ENCODE data around the gene ZNF69. TPM values are rescaled to one million over a fixed set of nuclear protein-coding genes. Genes with fewer than 3 reads are reported as not detected.
"Not testable (repeated sequence)": the region's sequence is repeated elsewhere in the genome, so short reads cannot be mapped to it uniquely, and the experiment has no call there.

ZNF69 gene
- total and polyA plus RNA-seq, 2 of the 13 experiments (the other 11 are each of a cell fraction or from before 2014, with no cell fraction given) = 9.6 to 21.0 TPM

- TF ChIP-seq CSRNP2 (CRISPR knock-in tag; conservative IDR thresholded peaks at IDR 0.05; ENCODE audit: low read depth) = no peak
- no peak for TF ChIP-seq EP300 (IDR thresholded peaks at IDR 0.05; ENCODE audit: low read depth in 2 of 2, low read length in 2 of 2)
- no peak for TF ChIP-seq EP300 (CRISPR knock-in tag; IDR thresholded peaks at IDR 0.05; ENCODE audit: borderline replicate concordance)
Measured at GRCh38 chr19:11924886-11925650, 37.5 kb downstream of the ZNF69 start, which contains the start of gene ZNF700 (continued).

GRCh38 chr19:11925651-11926187, 38.1 kb downstream of the ZNF69 start:
- peak overlapping the region; percentile 95 for H3K9ac ChIP-seq (ENCODE audit: insufficient read depth, low read depth, low read length)
- not testable (repeated sequence) for BruUV-seq (replicated peaks); TF ChIP-seq NR2F6 (CRISPR knock-in tag; IDR thresholded peaks at IDR 0.05)
- peak; percentile 58 for DNase-seq (ENCODE audit: low spot score)
- TF ChIP-seq FOXO4 (CRISPR knock-in tag; conservative IDR thresholded peaks at IDR 0.05) = peak; percentile 72; the same call in 1 of the 2 replicates
- TF ChIP-seq REL (CRISPR knock-in tag; conservative IDR thresholded peaks at IDR 0.05) = 0 out of 2 replicates have a peak, but pooled peaks have one; percentile 20
- 0 out of 2 replicates have a peak, but pooled peaks have one; percentile 1 for TF ChIP-seq ARID5B (CRISPR knock-in tag; IDR thresholded peaks at IDR 0.05)
- 0 out of 2 replicates have a peak, but pooled peaks have one; percentile 54 for TF ChIP-seq JUNB (CRISPR knock-in tag; IDR thresholded peaks at IDR 0.05; ENCODE audit: borderline replicate concordance)
- TF ChIP-seq ZNF503 (CRISPR knock-in tag; IDR thresholded peaks at IDR 0.05) = peak; percentile 5; the same call in 1 of the 2 replicates
- TF ChIP-seq NR2F6 (IDR thresholded peaks at IDR 0.05) = 0 out of 2 replicates have a peak, but pooled peaks have one; percentile 11

More at GRCh38 chr19:11925651-11926187, 38.1 kb downstream of the ZNF69 start:
- peaks cover 54% of the 10 kb centered on the region for H3K4me1 ChIP-seq (ENCODE audit: insufficient read depth, low read length)
- H4K20me1 ChIP-seq (ENCODE audit: insufficient read depth, low read length); in situ Hi-C loops (cut with HindIII; ENCODE audit: extremely low pct_ligation_motif_present, low pct_unique_long_range_greater_than_20kb); H3K36me3 ChIP-seq (replicated peaks in 1 of 2; ENCODE audit: control insufficient read depth in 1 of 2, insufficient read depth in 2 of 2, low read length in 2 of 2); H3K27me3 ChIP-seq (ENCODE audit: control insufficient read depth in 1 of 2, insufficient read depth in 2 of 2, low read length in 2 of 2); H2AFZ ChIP-seq (ENCODE audit: low read length); CTCF ChIA-PET (ENCODE audit: low intra/inter-chr PET ratio, low total read pairs); H3K9me3 ChIP-seq (ENCODE audit: low read length): not testable (repeated sequence)
- intact Hi-C loops (cut with micrococcal nuclease; ENCODE audit: unreplicated experiment) = loop anchor here (1.0 to 2.0 kb wide), 2 partner anchors 60 to 127 kb away; partner anchors contain the start of gene ZNF878
- peaks cover 23% of the 10 kb centered on the region for H3K79me2 ChIP-seq (ENCODE audit: insufficient read depth, low read length)
- POLR2A ChIA-PET = interaction anchor here (1.1 to 1.4 kb wide), 4 partner anchors 10 to 134 kb away, joined by 3 to 5 read pairs (median 4); no protein-coding TSS in a partner anchor
- FAIRE-seq (peak; percentile 73), ATAC-seq (peak; percentile 17; the same call in 2 of the 3 replicates)
- H3K4me3 ChIP-seq (replicated peaks in 1 of 3; ENCODE audit: insufficient read depth in 1 of 3, low read depth in 2 of 3, low read length in 3 of 3) = peak overlapping the region; percentile 80 to 88 (median 85)
- peak overlapping the region; percentile 100 for H3K4me2 ChIP-seq (ENCODE audit: low read depth, low read length)
- peak overlapping the region; percentile 97 for H3K27ac ChIP-seq (ENCODE audit: extremely low read length, insufficient read depth, low read length)
- 0% methylated on average over 10 of the region's 10 CpGs for WGBS (ENCODE audit: low lambda C conversion rate)
